ENCODE data around the gene SFXN3.

DNA sequence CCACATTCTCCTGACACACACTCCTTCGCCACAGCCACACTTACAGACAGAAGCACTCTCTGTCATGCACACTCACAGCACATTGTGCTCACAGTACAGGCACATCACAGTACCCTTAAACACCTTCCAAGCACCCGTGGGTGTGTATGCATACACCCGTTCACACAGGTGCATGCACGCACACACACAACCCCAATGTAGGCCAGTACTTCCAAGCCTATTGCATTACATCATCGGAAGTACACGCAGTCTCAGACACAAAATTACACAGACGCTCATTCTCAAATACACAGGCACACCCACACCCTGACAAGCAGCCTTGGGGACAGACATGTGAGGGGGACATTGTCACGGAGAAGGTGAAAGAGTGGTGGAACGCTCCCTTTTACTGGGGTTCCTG lies 41.9 kb downstream of the SFXN3 start:
- TF ChIP-seq, protein P1, sequence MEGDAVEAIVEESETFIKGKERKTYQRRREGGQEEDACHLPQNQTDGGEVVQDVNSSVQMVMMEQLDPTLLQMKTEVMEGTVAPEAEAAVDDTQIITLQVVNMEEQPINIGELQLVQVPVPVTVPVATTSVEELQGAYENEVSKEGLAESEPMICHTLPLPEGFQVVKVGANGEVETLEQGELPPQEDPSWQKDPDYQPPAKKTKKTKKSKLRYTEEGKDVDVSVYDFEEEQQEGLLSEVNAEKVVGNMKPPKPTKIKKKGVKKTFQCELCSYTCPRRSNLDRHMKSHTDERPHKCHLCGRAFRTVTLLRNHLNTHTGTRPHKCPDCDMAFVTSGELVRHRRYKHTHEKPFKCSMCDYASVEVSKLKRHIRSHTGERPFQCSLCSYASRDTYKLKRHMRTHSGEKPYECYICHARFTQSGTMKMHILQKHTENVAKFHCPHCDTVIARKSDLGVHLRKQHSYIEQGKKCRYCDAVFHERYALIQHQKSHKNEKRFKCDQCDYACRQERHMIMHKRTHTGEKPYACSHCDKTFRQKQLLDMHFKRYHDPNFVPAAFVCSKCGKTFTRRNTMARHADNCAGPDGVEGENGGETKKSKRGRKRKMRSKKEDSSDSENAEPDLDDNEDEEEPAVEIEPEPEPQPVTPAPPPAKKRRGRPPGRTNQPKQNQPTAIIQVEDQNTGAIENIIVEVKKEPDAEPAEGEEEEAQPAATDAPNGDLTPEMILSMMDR (IDR thresholded peaks at IDR 0.05), result no peak
- TF ChIP-seq POLR2A (IDR thresholded peaks at IDR 0.05) (no peak), EP300 (IDR thresholded peaks at IDR 0.05) (no peak)
